Measurements from ENCODE around the gene UGT1A10.

The UGT1A10 gene

DNA sequence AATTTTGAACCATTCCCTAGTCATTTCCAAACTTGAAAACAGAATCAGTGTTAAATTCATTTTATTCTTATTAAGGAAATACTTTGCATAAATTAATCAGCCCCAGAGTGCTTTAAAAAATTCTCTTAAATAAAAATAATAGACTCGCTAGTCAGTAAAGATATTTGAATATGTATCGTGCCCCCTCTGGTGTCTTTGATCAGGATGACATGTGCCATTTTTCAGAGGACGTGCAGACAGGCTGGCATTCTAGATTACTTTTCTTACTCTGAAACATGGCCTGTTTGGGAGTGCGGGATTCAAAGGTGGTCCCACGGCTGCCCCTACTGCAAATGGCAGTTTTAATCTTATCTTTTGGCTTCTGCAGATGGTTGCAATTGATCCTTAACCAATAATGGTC, 136.3 kb downstream of the UGT1A10 start:
- H3K27ac ChIP-seq: no peak overlapping the region
- TF ChIP-seq, protein P1, sequence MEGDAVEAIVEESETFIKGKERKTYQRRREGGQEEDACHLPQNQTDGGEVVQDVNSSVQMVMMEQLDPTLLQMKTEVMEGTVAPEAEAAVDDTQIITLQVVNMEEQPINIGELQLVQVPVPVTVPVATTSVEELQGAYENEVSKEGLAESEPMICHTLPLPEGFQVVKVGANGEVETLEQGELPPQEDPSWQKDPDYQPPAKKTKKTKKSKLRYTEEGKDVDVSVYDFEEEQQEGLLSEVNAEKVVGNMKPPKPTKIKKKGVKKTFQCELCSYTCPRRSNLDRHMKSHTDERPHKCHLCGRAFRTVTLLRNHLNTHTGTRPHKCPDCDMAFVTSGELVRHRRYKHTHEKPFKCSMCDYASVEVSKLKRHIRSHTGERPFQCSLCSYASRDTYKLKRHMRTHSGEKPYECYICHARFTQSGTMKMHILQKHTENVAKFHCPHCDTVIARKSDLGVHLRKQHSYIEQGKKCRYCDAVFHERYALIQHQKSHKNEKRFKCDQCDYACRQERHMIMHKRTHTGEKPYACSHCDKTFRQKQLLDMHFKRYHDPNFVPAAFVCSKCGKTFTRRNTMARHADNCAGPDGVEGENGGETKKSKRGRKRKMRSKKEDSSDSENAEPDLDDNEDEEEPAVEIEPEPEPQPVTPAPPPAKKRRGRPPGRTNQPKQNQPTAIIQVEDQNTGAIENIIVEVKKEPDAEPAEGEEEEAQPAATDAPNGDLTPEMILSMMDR (IDR thresholded peaks at IDR 0.05; ENCODE audit: low read depth, low read length): no peak
- no peaks in the 10 kb centered on the region for H3K27me3 ChIP-seq (ENCODE audit: insufficient read depth, low read depth, severe bottlenecking)
- H3K36me3 ChIP-seq: no peaks in the 10 kb centered on the region
- peaks cover 2% of the 10 kb centered on the region for H3K9me3 ChIP-seq (ENCODE audit: severe bottlenecking)
- DNase-seq: no peak
- H3K4me3 ChIP-seq (ENCODE audit: low read depth, low read length): no peak overlapping the region

DNA sequence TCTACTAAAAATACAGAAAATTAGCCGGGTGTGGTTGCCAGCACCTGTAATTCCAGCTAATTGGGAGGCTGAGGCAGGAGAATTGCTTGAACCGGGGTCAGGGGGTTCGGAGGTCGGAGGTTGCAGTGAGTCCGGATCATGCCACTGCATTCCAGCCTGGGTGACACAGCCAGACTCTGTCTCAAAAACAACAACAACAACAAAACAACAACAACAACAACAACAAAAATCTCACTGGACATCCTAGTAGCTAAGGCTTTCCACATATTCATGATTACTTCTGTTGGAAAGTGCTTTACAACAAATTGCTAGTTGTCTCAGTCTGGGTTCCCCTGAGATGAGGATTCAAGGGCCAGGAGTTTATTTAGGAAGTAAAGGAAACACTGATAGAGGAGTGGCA, 137.6 kb downstream of the UGT1A10 start:
- Histone ChIP-seq H3K36me3 (no peaks in the 10 kb centered on the region), H3K4me3 (ENCODE audit: low read depth, low read length) (no peak overlapping the region), H3K27me3 (ENCODE audit: insufficient read depth, low read depth, severe bottlenecking) (no peaks in the 10 kb centered on the region), H3K27ac (no peak overlapping the region), H3K9me3 (ENCODE audit: severe bottlenecking) (peaks cover 2% of the 10 kb centered on the region)
- TF ChIP-seq, protein P1 (IDR thresholded peaks at IDR 0.05; ENCODE audit: low read depth, low read length): no peak
- no peak for DNase-seq

DNA sequence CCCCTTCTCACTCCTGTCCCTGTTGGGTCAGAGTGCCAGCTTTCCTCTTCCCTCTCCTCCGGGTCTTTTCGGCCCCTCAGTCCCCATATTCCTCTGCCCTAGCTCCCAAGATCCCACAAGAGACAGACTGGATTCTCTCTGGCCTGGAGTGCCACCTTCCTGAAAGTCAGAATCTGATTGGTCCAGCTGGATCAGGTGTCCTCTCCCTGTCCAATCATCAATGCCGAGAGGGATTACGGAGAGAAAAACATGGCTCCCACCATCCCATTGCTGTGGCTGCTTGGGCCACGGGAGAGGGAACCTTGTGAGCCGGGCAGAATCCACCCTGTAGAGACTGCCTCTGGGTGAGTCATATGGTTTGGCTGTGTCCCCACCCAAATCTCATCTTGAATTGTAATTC, 139.2 kb downstream of the UGT1A10 start:
- H3K27ac ChIP-seq: no peak overlapping the region
- H3K4me3 ChIP-seq (ENCODE audit: low read depth, low read length): no peak overlapping the region
- H3K9me3 ChIP-seq (ENCODE audit: severe bottlenecking): peaks cover 2% of the 10 kb centered on the region
- no peaks in the 10 kb centered on the region for H3K36me3 ChIP-seq
- H3K27me3 ChIP-seq (ENCODE audit: insufficient read depth, low read depth, severe bottlenecking): no peaks in the 10 kb centered on the region
- no peak for DNase-seq
- TF ChIP-seq, protein P1 (IDR thresholded peaks at IDR 0.05; ENCODE audit: low read depth, low read length): no peak

DNA sequence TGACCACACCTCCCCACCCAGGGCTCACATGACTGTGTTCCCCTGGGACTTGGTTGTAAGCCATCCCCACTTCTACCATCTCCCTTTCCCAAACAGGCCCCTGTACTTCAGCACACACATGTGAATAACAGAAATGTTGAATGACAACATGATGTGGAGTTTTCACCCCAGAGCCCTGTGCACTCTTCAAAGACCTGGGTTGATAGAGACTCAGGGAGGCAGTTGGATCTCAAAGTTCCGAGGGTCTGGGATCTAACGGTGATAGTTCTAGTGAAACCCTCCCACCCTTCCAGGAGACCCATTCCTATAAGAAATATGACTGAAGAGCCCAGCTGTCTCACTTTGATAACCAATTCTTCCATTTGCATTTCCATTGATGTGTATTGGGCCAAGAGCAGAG, 141.8 kb downstream of the UGT1A10 start, which contains the start of gene MROH2A:
MROH2A (plus strand) TSS at position 301 of the 400 bp plus-strand sequence. CDS start 1,029 bp downstream, outside the sequence.
- Histone ChIP-seq H3K27ac (no peak within 1 kb of the TSS), H3K9me3 (ENCODE audit: severe bottlenecking) (peaks cover 2% of the 10 kb centered on the region), H3K4me3 (ENCODE audit: low read depth, low read length) (no peak within 1 kb of the TSS), H3K27me3 (ENCODE audit: insufficient read depth, low read depth, severe bottlenecking) (no peaks in the 10 kb centered on the region), H3K36me3 (no peaks in the 10 kb centered on the region)
- no peak for DNase-seq
- TF ChIP-seq, protein P1 (IDR thresholded peaks at IDR 0.05; ENCODE audit: low read depth, low read length): no peak

DNA sequence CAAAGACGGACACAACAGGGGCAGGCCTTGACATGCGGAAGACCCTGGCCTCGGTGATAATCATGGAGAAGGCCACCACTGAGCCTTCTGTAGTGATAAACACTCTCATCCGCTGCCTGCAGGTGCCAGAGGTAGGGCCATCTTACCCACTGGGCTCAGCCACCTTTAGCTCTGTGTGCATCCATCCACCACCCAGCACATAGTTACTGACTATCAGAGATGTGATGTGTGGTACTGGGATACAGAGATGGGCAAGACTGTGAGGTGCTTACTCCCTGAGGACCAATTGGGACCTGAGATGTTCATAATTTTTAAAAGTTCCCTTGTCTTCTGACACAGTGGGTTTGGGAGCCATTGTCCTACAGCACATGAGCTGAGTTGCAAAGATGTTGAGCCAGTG, 143.5 kb downstream of the UGT1A10 start:
- DNase-seq: no peak
- peaks cover 2% of the 10 kb centered on the region for H3K9me3 ChIP-seq (ENCODE audit: severe bottlenecking)
- no peaks in the 10 kb centered on the region for H3K27me3 ChIP-seq (ENCODE audit: insufficient read depth, low read depth, severe bottlenecking)
- no peak overlapping the region for H3K4me3 ChIP-seq (ENCODE audit: low read depth, low read length)
- TF ChIP-seq, protein P1 (IDR thresholded peaks at IDR 0.05; ENCODE audit: low read depth, low read length): no peak
- H3K36me3 ChIP-seq: no peaks in the 10 kb centered on the region
- no peak overlapping the region for H3K27ac ChIP-seq

DNA sequence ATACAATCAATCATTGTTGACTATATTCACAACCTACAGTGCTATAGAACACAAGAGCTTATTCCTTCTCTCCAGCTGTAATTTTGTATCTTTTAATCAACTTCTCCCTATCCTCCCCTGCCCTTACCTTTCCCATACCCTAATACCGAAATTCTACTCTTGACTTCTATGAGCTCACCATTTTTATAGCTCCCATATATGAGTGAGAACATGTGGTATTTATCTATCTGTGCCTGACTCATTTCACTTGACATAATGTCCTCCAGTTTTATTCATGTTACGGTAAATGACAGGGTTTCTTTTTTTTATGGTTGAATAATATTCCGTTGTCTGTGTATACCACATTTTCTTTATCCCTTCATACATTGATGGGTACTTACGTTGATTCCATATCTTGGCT, 144.5 kb downstream of the UGT1A10 start:
- DNase-seq: no peak
- TF ChIP-seq, protein P1 (IDR thresholded peaks at IDR 0.05; ENCODE audit: low read depth, low read length): no peak
- H3K27me3 ChIP-seq (ENCODE audit: insufficient read depth, low read depth, severe bottlenecking): no peaks in the 10 kb centered on the region

More for the DNA sequence above, 144.5 kb downstream of the UGT1A10 start:
- Histone ChIP-seq H3K36me3 (no peaks in the 10 kb centered on the region), H3K4me3 (ENCODE audit: low read depth, low read length) (no peak overlapping the region), H3K27ac (no peak overlapping the region), H3K9me3 (ENCODE audit: severe bottlenecking) (peaks cover 2% of the 10 kb centered on the region)

Data from WERI-Rb-1 (cell line).